Fibroblast of skin of left quadriceps (primary cell): ENCODE measurements around the gene SLC35D2.
A peak's percentile ranks its signal among the peaks of the same experiment; 100 is the strongest.
"Not testable (repeated sequence)": the region's sequence is repeated elsewhere in the genome, so short reads cannot be mapped to it uniquely, and the experiment has no call there.

Source experiments
- DNase-seq, 2 experiments: peaks; one replicate each; pipeline ENCODE4 v3.0.0-alpha.2; 2013; ENCODE audit warnings: low read depth in 2 of 2

SLC35D2 gene

DNA sequence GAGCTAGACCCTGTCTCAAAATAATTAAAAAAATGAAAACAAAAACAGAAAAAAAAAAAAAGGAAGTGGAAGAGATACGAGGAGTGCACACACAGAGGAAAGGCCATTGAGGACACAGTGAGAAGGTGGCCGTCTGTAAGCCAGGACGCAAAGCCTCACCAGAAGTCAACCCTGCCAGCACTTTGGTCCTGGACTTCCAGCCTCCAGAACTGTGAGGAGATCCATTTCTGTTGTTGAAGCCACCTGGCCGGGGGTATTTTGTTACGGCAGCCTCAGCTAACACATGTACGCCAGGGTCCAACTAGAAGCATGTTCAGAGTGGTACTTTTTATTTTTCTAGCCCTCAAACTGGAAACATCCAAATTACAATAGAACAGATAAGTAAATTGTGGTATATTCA is 21.8 kb downstream of the SLC35D2 start:
- DNase-seq: no peak

DNA sequence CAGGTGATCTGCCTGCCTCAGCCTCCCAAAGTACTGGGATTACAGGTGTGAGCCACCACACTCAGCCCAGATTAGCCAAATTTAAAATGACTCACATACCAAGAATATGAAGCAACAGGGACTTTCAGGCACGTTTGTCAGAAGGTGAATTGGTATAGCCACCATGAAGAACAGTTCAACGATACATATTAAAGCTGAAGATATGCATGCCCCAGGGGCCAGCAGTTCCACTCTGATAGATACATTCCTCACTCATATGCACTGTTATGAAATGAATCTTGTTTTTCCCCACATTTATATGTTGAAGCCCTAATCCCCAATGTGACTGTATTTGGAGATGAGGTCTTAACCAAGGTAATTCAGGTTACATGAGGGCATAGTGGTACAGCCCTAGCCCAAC is 22.5 kb downstream of the SLC35D2 start:
- no peak for DNase-seq

DNA sequence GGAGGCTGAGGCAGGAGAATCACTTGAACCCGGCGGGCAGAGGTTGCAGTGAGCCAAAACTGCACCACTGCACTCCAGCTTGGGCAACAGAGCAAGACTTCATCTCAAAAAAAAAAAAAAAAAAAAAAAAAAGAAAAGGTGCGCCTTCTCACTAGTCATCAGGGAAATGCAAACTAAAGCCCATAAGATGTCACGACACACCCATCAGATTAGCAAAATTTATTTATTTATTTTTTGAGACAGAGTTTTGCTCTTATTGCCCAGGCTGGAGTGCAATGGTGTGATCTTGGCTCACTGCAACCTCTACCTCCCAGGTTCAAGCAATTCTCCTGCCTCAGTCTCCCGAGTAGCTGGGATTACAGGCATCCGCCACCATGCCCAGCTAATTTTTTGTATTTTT is 23.0 kb downstream of the SLC35D2 start:
- not testable (repeated sequence) for DNase-seq

DNA sequence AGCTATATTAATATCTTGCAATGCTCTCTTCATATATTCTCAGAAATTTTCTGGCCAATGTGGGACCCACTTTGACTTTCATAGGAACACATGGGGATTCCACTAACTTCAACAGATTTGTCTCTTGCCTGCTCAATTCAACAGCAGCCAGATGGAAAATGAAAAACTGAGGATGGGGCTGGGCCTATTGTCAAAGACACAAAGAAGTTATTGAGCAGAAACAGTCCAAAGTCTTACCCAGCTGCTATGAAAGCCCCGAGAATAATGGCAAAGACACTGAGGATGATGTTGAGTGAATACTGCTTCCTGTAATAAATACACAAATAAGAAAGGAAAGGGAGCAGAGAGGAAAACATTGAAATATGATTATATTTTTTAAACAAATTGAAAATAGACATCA is 32.6 kb downstream of the SLC35D2 start:
- DNase-seq: no peak

DNA sequence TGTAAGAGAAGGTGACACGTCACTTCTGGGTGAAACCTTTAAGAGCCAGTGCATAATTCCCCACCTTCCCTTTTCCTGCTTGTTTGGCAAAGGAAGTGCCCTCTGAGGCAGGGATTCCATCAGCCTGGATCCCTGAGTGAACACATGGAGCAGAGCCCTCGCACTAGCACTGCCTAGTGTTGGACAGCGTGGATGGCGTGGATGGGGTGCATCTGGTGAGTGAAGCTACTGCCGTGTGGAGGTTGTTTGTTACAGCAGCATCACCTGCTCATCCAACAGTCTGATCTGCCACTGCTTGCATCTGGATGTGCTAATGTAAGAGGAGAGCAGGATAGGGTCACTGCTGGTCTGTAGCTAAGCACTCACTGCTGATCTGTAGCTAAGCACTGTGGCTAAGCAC is 35.2 kb downstream of the SLC35D2 start:
- DNase-seq: no peak

DNA sequence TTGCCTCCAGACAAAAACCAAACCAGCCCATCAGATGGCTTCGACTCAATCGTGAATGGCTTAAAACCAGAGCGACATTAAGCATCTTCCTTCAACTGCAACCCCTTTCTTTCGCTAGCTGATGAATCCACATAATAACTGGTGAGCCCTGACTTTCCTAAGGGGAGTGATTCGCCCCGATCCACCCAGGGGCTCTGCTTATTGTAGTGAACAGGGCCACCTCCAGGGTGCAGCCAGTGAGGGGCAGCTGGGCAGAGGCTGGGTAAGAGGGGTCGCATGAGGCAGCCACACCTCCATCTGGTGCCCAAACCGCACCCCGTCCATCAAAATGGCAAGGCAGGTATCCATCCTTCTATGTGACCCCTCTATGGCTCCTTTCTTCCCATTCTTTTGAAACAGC is 38.0 kb downstream of the SLC35D2 start:
- DNase-seq: no peak

DNA sequence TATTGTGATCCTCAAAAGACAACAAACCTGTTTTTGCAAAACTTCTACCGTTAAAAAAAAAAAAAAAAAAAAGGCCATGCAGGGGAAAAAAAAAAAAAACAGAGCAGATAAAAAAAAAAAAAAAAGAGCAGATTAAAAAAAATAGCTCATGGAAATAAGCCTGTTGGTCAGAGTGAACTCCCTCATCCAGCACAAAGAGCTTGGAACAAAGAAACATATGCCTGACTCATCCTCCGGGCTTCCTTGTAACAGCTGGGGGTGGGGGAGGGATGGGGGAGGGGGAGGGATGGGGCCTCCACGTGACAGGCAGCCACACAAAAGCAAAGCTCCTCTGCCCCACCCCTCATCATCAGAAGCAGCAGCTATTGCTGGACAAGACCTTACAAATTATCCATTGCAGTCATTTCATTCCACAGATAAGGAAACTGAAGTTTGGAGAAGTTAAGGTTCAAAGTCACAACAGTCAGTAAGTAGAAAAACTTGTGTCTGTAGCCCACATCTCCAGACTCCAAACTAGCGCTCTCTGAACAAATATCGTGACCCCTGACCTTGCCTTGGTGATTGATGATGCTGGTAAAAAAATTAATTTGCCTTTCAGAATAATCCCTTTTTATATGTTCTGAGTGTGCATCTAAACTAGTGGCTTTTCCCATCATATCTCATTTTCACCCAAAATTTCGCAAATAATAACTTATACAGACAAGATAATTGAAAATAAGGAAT is 38.9 kb downstream of the SLC35D2 start:
- peak; percentile 65 to 70 for DNase-seq

DNA sequence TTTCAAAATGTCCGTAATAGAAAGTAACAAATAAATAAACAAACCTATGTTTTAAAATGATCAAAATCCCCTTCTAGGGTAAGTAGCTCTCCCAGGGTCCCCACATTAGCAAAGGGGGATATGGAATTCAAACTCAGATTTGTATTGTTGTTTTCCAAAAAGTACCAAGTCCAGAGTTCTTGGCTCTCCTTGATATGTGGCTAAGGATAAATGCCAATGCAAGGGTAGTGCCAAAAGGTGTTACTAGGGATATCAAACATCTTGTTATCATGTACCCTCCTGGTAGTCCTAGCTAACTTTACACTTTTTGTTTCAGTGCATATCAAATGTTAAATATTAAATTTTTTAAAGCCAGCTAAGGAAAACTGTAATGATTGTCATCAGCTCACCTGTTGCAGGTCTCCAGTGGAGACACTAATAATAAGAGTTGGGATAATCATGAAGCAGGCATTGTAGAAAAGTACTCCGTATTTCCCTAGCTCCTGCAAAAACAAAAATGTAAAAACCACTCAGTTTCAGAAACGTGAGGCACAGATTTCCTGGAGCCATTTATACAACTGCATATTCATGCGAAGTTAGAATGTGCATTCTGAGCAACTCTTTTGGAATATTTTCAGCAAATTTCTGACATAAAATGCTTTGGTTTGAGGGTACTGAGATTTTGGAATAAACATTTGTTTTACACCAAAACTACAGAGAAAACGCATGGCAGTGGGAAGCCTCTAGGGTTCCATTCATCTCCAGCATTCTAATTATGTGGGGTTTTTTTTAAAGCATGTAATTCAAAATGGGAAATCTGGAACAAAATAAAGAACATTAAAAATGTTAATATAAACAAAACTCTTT is 39.8 kb downstream of the SLC35D2 start:
- no peak for DNase-seq

DNA sequence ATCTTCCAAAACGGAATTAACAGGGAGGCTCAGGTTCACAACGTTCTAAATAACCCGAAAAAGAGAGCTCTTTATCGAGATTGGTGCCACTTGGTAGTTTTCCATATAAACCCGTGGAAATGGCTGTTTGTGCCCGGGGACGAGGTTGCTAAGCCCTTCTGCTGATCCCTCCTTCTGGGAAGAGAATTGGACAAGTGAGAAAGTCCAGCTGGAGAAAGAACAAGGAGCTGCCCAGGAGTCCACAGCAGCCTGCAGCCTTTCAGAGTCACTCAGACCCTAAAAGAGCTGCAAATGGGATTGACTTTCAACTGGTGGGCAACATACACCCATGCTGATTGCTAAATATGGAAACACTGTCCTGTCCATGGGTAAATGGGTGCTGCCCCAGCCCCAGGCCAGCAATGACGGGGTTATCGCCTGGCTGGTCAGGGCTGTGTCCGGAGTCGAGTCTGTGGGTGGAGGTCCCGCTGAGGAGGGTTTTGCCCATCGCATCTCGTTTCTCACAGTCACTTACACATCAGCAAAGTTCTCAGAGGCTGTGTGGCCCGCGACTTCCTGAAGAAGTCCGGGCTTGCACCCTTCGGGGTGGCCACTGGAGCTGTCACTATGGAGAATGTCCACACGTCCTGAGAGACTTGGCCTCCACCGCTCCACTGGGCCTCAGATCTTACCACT is 40.8 kb downstream of the SLC35D2 start:
- DNase-seq: no peak

DNA sequence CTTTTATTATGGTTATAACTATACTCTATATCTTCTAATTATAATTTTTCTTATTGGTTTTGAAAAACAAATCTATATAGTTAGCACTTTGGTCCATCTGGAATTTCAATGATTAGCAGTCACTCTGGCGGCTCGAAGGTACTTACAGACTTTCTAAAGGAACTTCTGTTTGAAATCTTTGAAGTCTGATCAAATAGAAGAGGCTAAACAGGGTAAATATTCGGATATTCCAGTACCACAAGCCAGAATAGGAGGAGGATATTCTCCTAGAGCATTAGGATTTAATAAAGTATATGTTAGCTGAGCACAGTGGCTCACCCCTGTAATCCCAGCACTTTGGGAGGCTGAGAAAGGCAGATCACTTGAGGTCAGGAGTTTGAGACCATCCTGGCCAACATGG is 42.8 kb downstream of the SLC35D2 start:
- no peak for DNase-seq

DNA sequence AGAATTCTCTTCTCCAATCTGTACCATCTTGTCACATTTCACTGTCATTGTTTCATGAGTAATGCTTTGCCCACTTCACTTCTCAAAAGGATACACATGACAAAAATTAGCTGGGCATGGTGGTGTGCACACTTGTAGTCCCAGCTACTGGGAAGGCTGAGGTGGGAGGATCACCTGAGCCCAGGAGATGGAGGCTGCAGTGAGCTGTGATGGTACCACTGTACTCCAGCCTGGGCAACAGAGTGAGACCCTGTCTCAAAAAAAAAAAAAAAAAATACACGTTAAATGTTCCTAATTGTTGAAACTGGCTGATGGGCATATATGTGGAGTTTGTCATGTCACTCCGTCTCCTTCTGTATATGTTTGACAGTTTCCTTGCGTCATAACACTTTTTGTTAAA is 45.2 kb downstream of the SLC35D2 start:
- DNase-seq: no peak

DNA sequence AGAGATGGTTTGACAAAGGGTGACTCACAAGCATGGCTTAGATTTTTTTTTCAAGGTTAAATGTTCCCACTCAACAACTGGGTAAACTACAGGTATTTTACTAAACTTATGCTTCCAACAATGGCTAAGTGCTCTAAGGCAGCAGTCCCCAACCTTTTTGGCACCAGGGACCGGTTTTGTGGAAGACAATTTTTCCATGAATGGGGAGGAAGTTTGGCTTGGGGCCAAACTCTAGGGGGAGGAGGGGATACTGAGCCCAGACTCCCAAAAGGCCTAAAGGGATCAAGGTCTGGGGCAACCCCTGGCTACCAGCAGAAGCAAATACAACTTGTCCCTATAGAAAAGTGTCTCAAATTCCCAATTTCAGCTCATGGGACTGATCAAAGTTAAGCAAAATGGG is 49.6 kb downstream of the SLC35D2 start:
- DNase-seq: no peak

DNA sequence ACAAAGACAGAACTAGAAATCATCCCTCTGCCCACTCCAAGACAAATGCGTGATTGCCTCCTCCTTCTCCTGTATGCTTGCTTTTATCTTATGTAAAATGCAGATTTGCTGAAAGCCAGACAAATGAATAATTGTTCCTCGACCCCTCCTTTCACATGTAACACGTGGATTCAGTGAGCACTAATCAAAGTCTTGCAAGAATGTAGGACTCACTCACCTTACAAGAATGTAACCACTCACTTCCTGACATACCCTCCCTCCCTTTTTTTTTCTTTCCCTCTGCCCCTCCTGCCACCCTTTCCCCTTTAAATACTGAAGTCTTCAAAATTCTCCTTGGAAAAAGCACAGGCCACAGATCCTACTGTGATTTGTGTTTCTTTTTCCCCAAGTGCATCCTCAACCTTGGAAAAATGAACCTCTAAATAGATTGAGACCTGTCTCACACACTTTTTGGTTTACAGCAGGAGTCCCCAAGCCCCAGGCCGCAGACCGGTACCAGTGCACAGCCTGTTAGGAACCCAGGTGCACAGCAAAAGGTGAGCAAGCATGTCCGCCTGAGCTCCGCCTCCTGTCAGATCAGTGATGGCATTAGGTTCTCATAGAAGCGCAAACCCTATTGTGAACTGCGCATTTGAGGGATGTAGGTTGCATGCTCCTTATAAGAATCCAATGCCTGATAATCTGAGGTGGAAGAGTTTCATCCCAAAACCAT is 52.1 kb downstream of the SLC35D2 start:
- no peak for DNase-seq

DNA sequence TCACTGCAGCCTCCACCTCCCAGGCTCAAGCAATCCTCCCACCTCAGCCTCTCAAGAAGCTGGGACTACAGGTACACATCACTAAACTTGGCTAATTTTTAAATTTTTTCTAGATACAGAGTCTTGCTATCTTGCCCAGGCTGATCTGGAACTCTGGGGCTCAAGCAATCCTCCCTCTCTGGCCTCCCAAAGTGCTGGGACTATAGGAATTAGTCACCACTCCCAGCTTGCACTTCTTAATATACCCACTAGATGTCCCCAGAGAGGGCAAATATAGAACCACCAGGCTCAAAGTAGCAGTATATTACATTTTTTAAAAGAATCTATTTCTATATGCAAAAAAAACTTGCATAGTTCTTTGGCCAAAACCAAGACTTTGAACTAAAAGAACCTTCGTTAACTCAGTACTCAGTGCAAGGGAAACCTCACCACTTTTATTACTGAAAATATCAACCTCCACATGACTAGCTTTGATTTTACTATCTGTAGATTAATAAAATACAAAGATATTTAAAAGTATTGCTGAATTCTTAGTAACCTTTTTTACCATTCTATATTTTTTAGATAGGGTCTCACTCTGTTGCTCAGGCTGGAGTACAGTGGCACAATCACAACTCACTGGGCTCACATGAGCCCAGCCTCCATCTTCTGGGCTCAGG is 55.7 kb downstream of the SLC35D2 start:
- peak; percentile 34 to 35 for DNase-seq

DNA sequence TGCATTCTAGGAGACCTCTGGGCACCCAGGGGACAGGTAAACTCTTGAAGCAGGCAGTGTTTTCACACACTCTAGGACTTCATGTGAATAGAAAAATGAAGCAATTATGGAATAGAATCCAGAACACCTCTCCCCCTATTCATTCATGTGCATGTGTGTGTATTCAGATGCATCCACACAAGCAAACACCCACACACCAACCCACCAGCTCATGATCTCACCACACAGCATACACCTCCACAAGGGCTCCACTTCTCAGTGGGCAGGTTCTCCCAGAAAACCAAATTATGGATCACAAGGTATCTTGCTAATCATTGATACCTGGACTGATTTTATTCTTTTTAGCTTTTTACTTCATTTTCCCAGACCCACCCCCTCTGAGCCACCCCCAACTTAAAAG is 60.3 kb downstream of the SLC35D2 start:
- no peak for DNase-seq

DNA sequence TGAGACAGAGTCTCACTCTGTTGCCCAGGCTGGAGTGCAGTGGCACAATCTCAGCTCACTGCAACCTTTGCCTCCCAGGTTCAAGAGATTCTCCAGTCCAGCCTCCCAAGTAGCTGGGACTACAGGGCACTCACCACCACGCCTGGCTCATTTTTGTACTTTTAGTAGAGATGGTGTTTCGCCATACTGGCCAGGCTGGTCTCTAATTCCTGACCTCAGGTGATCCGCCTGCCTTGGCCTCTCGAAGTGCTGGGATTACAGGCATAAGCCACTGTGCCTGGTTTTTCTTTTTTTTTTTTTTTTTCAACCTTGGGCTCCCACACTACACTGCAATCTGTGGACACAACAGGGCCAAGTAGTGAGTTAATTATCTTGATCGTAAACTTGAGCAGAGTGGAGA is 60.8 kb downstream of the SLC35D2 start:
- not testable (repeated sequence) for DNase-seq

DNA sequence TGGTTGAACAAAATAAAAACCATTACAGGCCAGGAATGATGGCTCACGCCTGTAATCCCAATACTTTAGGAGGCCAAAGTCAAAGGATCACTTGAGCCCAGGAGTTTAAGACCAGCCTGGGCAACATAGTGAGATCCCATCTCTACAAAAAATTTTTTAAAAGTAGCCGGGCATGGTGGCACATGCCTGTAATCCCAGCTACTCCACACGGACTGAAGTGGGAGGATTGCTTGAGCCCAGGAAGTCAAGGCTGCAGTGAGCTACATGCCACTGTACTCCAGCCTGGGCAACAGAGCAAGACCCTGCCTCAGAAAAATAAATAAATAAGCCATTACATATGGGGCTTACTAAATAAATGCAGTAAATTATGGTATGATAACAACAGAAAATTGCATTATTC is 61.3 kb downstream of the SLC35D2 start:
- not testable (repeated sequence) for DNase-seq

DNA sequence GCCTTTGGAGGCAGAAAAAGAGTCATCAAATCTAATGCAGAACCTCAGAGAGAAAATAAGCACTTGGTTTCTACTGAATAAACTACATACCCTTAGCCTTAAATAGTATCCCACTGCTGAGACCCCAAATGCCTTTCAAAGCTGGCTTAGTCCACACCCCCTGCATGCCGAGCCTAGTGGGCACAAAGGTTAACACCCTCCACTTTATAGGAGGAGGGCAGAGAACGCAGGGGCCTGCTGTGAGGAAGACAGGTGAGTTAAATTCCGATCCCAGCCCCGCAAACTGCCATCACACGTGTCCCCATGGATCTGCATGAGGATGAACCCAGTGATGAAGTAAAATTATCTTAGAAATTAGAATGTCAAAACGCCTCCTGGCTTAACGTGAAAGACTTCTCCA is 62.0 kb downstream of the SLC35D2 start:
- DNase-seq: no peak

DNA sequence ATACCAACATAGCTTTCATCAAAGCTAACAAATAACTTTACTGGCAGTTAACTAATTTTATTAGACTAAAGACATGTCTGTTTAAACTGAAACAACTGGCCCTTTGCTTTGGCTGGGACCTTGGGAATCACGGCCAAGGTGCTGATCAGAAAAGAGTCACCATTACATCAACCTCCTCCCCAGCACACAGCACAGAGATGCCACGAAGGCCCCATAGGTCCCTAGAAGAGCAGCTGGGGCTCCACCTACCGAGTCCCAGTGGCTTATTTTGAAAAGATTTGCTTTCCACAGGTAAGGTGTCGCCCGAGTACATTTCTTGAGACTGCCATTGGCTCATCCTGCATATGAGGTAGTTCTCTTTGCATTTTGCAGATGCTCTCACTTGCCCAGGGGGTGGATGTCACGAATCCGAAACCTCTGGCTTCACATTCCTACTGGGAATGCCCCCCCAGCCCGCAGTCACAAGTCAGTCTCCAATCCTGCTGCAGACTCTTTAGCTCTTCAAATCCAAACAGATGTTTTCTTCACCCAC is 62.7 kb downstream of the SLC35D2 start:
- no peak for DNase-seq

DNA sequence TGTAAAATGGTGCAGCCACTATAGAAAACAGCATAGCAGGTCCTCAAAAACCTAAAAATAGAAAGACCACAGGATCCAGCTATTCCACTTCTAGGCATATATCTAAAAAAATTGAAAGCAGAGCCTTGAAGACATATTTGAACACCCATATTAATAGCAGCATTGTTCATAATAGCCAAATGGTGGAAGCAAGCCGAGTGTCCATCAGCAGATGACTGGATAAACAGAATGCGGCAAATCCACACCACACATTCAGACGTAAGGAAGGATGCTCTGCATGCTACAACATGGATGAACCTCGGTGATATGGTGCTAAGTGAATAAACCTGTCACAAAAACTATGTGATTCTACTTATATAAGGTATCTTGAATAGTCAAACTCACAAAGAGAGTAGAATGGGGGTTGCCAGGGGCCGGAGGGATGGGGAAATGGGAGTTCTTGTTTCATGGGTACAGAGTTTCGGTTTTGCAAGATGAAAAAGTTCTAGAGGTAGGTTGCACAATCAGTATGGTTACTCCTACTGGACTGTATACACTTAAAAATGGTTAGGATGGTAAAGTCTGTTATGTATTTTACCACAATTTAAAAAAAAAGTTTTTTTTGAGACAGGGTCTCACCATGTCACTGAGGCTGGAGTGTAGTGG is 64.5 kb downstream of the SLC35D2 start:
- no peak for DNase-seq
